CD8-positive, alpha-beta memory T cell (primary cell): ENCODE data around the gene BIRC7. TPM values are rescaled to one million over a fixed set of nuclear protein-coding genes. Genes with fewer than 3 reads are reported as not detected.

ENCODE experiments used
- CTCF ChIA-PET: fragments of 350-600 bp; sonication (Branson Sonifier 250); formaldehyde crosslinking; loops from one replicate; lab custom pipeline; 2021; ENCODE audit warnings: antibody characterized with exemption; lab: Charles Lee
- POLR2A ChIA-PET: fragments of 350-600 bp; sonication (Branson Sonifier 250); formaldehyde crosslinking; loops from one replicate; lab custom pipeline; 2021; ENCODE audit warnings: antibody characterized with exemption; lab: Charles Lee
- DNase-seq, 5 donors: peaks; one replicate each; pipeline versions ENCODE4 v3.0.0 to v3.0.0-alpha.2; 2020 to 2022; ENCODE audit warnings: mixed read lengths in 1 of 5
- H3K27ac ChIP-seq: one replicate; pipeline ENCODE4 v1.7.0; 2013; ENCODE audit warnings: low read depth, mild to moderate bottlenecking, low read length, moderate library complexity
- H3K27me3 ChIP-seq: 2 replicates; pipeline ENCODE4 v1.7.0; 2013; ENCODE audit warnings: low read length, mild to moderate bottlenecking; ENCODE audit not compliant: insufficient read depth, poor library complexity, severe bottlenecking
- H3K36me3 ChIP-seq: 2 replicates; pipeline ENCODE4 v1.7.0; 2013; ENCODE audit warnings: mild to moderate bottlenecking, low read length, moderate library complexity; ENCODE audit not compliant: insufficient read depth
- H3K4me1 ChIP-seq: 2 replicates; pipeline ENCODE4 v1.7.0; 2013; ENCODE audit warnings: mild to moderate bottlenecking, low read length, moderate library complexity; ENCODE audit not compliant: insufficient read depth
- H3K4me3 ChIP-seq: 2 replicates; pipeline ENCODE4 v1.7.0; 2013; ENCODE audit warnings: mild to moderate bottlenecking, low read length
- H3K9me3 ChIP-seq: 2 replicates; pipeline ENCODE4 v1.7.0; 2013; ENCODE audit warnings: mild to moderate bottlenecking, low read length
- H3K27ac Mint-ChIP-seq, 8 donors: one replicate each; pipeline ENCODE4 v1.8.0; 2020 to 2021; ENCODE audit warnings: mixed read lengths in 8 of 8, mild to moderate bottlenecking in 6 of 8, inconsistent platforms in 3 of 8, moderate library complexity in 3 of 8
- H3K27me3 Mint-ChIP-seq, 2 donors: one replicate each; pipeline ENCODE4 v1.8.0; 2020 to 2021; ENCODE audit warnings: mixed read lengths in 2 of 2, mild to moderate bottlenecking in 1 of 2, moderate library complexity in 1 of 2
- H3K36me3 Mint-ChIP-seq, 3 donors: one replicate each; pipeline ENCODE4 v1.8.0; 2020 to 2021; ENCODE audit warnings: mixed read lengths in 3 of 3, inconsistent platforms in 1 of 3, mild to moderate bottlenecking in 1 of 3
- H3K4me1 Mint-ChIP-seq, 3 donors: one replicate each; pipeline ENCODE4 v1.8.0; 2020 to 2021; ENCODE audit warnings: mixed read lengths in 3 of 3, inconsistent platforms in 1 of 3, mild to moderate bottlenecking in 1 of 3
- H3K4me3 Mint-ChIP-seq, 7 donors: one replicate each; pipeline ENCODE4 v1.8.0; 2020 to 2021; ENCODE audit warnings: mixed read lengths in 7 of 7, mild to moderate bottlenecking in 6 of 7, moderate library complexity in 4 of 7, inconsistent platforms in 2 of 7
- H3K9me3 Mint-ChIP-seq, 5 donors: one replicate each; pipeline ENCODE4 v1.8.0; 2020 to 2022; ENCODE audit warnings: mixed read lengths in 5 of 5, mild to moderate bottlenecking in 3 of 5, moderate library complexity in 2 of 5, inconsistent platforms in 1 of 5
- polyA plus RNA-seq: library from polyadenylated mRNA; unstranded; fragments of 300-500 nt; fragmentation: Illumina TruSeq; gene quantifications from one replicate; pipeline ENCODE4 v1.2.3, GENCODE V29; 2021
- total RNA-seq, 2 experiments: library from RNA; stranded (reverse); gene quantifications; one replicate each; pipeline ENCODE4 v1.2.3, GENCODE V29; 2021

Gene BIRC7
- total and polyA plus RNA-seq, 3 experiments from 2014 or later = not detected

DNA sequence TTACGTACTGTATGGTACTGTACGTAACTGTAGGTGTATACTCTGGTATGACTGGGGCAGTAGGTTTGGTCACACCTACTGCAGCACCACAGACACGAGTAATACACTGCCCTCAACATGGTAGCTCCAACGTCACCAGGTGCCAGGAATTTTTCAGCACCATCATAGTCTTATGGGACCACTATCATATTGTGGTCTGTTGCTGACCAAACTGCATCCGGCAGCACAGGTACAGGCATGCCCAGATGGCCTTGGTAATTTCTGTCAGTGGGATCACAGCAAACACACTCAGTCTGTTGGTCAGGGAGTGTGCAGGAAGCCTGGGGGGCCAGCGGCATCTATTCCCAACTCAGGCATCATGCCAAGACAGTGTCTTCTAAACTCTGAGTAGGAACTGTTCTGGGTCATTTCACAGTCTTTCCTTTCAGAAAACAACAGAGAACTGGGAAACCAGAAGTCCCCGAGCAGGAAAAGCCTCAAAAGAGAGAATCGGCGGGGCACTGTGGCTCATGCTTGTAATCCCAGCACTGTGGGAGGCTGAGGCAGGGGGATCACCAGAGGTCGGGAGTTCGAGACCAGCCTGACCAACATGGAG, 25.6 kb upstream of the BIRC7 start:
- H3K27ac Mint-ChIP-seq = peak overlapping the region in 1 of 8 donors; percentile 23

DNA sequence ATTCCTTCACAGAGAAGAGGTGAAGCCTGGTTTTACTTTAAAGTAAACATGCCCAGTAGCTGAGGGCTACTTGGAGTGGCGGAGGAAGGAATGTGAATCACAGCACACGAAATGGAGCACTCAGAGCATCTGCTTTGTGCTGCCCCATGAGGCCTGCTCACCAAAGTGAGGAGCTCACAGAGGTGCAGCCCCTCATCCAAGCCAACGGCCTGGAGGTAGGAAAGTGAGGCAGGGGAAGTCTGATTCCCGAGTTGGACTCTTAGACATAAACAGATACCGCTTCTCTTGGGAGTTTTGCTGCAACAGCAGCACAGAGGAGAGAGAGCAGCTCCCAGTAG, 23.3 kb upstream of the BIRC7 start:
- CTCF ChIA-PET = interaction anchor here (4.5 kb wide), 1 partner anchor 11 kb away, joined by 23 read pairs; no protein-coding TSS in a partner anchor

More for the DNA sequence above, 25.6 kb upstream of the BIRC7 start:
- peaks cover 40% of the 10 kb centered on the region for H3K4me1 ChIP-seq
- no peaks in the 10 kb centered on the region for H3K27me3 ChIP-seq
- no peak overlapping the region for H3K27ac ChIP-seq
- ChIA-PET CTCF (interaction anchor here (4.5 kb wide), 1 partner anchor 13 kb away, joined by 23 read pairs; no protein-coding TSS in a partner anchor), POLR2A (no interaction called here)
- peaks cover 45% of the 10 kb centered on the region for H3K36me3 ChIP-seq
- DNase-seq = no peak
- peaks cover 59 to 84% (median 81%) of the 10 kb centered on the region in 3 donors for H3K4me1 Mint-ChIP-seq
- H3K4me3 Mint-ChIP-seq = no peak overlapping the region
- no peaks in the 10 kb centered on the region for H3K9me3 Mint-ChIP-seq
- no peaks in the 10 kb centered on the region for H3K27me3 Mint-ChIP-seq
- no peak overlapping the region for H3K4me3 ChIP-seq
- H3K36me3 Mint-ChIP-seq = peaks cover 10 to 92% (median 10%) of the 10 kb centered on the region in 3 donors
- no peaks in the 10 kb centered on the region for H3K9me3 ChIP-seq

DNA sequence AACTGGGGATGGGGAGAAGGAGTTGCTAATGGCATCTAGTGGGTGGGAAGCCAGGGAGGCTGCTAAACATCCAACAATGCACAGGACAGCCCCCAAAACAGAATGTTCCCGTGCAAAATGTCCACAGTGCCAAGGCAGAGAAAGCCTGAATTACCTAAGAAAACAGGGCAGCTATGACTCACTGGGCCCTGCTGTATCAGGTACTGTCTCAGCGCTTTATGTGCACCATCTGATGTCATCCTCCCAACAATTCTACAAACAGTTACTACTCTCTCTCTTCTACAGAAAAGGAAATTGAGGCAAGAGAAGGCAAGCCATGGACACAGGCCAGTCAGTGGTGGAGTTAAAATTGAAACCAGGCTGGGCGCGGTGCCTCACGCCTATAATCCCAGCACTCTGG, 22.9 kb upstream of the BIRC7 start:
- peaks cover 33% of the 10 kb centered on the region for H3K36me3 ChIP-seq
- H3K4me1 ChIP-seq = peaks cover 48% of the 10 kb centered on the region
- peaks cover 61 to 78% (median 74%) of the 10 kb centered on the region in 3 donors for H3K4me1 Mint-ChIP-seq
- H3K27ac Mint-ChIP-seq = peak overlapping the region in 5 of 8 donors; percentile 11 to 81 (median 33)
- H3K4me3 Mint-ChIP-seq = peak overlapping the region in 5 of 7 donors; percentile 23 to 66 (median 50)
- H3K36me3 Mint-ChIP-seq = peaks cover 7 to 73% (median 10%) of the 10 kb centered on the region in 3 donors
- DNase-seq = no peak
- H3K27me3 Mint-ChIP-seq = no peaks in the 10 kb centered on the region
- no peak overlapping the region for H3K27ac ChIP-seq
- H3K27me3 ChIP-seq = no peaks in the 10 kb centered on the region
- CTCF ChIA-PET = interaction anchor here (0.6 to 4.5 kb wide), 2 partner anchors 11 to 596 kb away, joined by 3 to 23 read pairs; no protein-coding TSS in a partner anchor
- no peaks in the 10 kb centered on the region for H3K9me3 ChIP-seq
- H3K9me3 Mint-ChIP-seq = no peaks in the 10 kb centered on the region
- POLR2A ChIA-PET = no interaction called here
- H3K4me3 ChIP-seq = no peak overlapping the region

More for the DNA sequence above, 23.3 kb upstream of the BIRC7 start:
- peak overlapping the region in 4 of 7 donors; percentile 15 to 86 (median 36) for H3K4me3 Mint-ChIP-seq
- Histone ChIP-seq H3K4me1 (peaks cover 48% of the 10 kb centered on the region), H3K27ac (no peak overlapping the region), H3K9me3 (no peaks in the 10 kb centered on the region), H3K36me3 (peaks cover 37% of the 10 kb centered on the region), H3K27me3 (no peaks in the 10 kb centered on the region), H3K4me3 (no peak overlapping the region)
- peaks cover 7 to 77% (median 10%) of the 10 kb centered on the region in 3 donors for H3K36me3 Mint-ChIP-seq
- peaks cover 61 to 80% (median 78%) of the 10 kb centered on the region in 3 donors for H3K4me1 Mint-ChIP-seq
- DNase-seq = no peak
- peak overlapping the region in 5 of 8 donors; percentile 11 to 77 (median 33) for H3K27ac Mint-ChIP-seq
- no peaks in the 10 kb centered on the region for H3K27me3 Mint-ChIP-seq
- no peaks in the 10 kb centered on the region for H3K9me3 Mint-ChIP-seq
- POLR2A ChIA-PET = no interaction called here

DNA sequence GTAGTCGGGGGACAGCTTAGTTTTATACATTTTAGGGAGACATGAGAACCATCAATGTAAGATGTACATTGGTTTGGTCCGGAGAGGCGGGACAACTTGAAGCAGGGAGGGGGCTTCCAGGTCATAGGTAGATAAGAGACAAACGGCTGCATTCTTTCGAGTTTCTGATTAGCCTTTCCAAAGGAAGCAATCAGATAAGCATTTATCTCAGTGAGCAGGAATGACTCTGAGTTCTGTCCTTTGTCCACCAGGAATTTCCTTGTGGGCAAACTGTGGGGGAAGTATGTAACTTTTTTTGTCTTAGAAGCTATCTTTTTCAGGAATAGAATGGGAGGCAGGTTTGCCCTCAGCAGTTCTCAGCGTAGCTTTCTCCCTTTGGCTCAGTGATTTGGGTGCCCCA, 21.2 kb upstream of the BIRC7 start:
- H3K4me1 Mint-ChIP-seq = peaks cover 55 to 65% (median 62%) of the 10 kb centered on the region in 3 donors
- peaks cover 3 to 57% (median 10%) of the 10 kb centered on the region in 3 donors for H3K36me3 Mint-ChIP-seq
- no peak for DNase-seq
- no peak overlapping the region for H3K27ac ChIP-seq
- H3K4me3 Mint-ChIP-seq = peak overlapping the region; percentile 86 to 94 (median 90)
- H3K36me3 ChIP-seq = peaks cover 23% of the 10 kb centered on the region
- CTCF ChIA-PET = interaction anchor here (1.0 to 1.9 kb wide), 2 partner anchors 9 to 31 kb away, joined by 3 to 7 read pairs; no protein-coding TSS in a partner anchor
- peak overlapping the region; percentile 49 to 98 (median 92) for H3K27ac Mint-ChIP-seq
- peak overlapping the region; percentile 88 for H3K4me3 ChIP-seq
- peaks cover 48% of the 10 kb centered on the region for H3K4me1 ChIP-seq
- no peaks in the 10 kb centered on the region for H3K9me3 ChIP-seq
- no peaks in the 10 kb centered on the region for H3K27me3 ChIP-seq
- no peaks in the 10 kb centered on the region for H3K9me3 Mint-ChIP-seq
- H3K27me3 Mint-ChIP-seq = no peaks in the 10 kb centered on the region
- POLR2A ChIA-PET = no interaction called here

DNA sequence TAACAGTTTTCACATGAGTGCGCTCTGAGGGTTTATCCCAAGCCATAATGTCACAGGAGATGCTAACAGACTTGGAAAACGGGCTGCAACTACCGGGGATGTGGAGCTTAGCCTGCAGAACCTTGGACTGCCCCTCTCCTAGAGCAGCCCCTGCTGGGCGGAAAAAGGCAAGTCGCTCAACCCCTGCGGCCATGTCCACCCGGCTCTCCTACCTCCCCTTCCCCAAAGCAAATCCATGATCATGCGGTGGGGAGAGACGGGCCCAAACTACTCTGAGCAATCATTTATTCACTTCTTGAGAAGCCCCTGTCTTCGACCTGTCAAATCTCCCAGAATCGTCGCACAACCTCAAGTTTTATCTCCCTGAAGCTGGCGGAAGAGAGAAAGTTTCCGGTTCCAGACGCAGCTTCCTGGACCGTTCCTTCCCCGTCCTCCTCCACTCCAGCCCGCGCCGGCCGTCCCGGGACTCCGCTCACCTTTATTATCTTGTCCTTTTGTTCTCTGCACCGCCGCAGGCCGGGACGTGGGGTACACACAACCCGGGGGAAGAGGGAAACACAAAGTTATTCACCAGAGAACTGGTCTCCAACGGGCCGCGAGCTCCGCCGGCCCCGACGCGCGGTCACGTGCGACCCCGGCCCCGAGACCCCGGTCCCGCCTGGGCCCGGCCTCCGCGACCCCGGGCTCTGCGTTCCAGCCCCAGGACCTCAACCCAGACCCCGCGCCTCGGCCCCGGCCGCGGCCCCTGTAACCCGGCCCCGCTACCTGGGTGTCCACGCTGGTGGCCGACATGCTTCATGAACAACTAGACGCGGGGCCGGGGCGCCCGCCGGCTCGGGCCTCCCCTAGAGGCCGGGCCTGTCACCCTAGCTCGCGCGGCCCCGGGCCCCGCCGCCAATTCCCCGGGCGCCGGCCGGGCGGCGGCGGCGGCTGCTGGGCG, 20.3 kb upstream of the BIRC7 start:
- peaks cover 0 to 6% of the 10 kb centered on the region in 2 donors for H3K27me3 Mint-ChIP-seq
- peaks cover 50 to 56% (median 55%) of the 10 kb centered on the region in 3 donors for H3K4me1 Mint-ChIP-seq
- no peaks in the 10 kb centered on the region for H3K9me3 Mint-ChIP-seq
- peak overlapping the region; percentile 88 for H3K4me3 ChIP-seq
- H3K27me3 ChIP-seq = no peaks in the 10 kb centered on the region
- peak overlapping the region; percentile 73 for H3K27ac ChIP-seq
- H3K4me1 ChIP-seq = peaks cover 48% of the 10 kb centered on the region
- H3K4me3 Mint-ChIP-seq = peak overlapping the region; percentile 86 to 94 (median 91)
- H3K27ac Mint-ChIP-seq = peak overlapping the region; percentile 80 to 98 (median 92)
- peaks cover 15% of the 10 kb centered on the region for H3K36me3 ChIP-seq
- POLR2A ChIA-PET = interaction anchor here (0.8 kb wide), 1 partner anchor 206 kb away, joined by 3 read pairs; no protein-coding TSS in a partner anchor
- DNase-seq = peak in 1 of 5 donors; percentile 37
- H3K9me3 ChIP-seq = no peaks in the 10 kb centered on the region
- H3K36me3 Mint-ChIP-seq = peaks cover 4 to 48% (median 10%) of the 10 kb centered on the region in 3 donors
- CTCF ChIA-PET = interaction anchor here (0.8 to 1.9 kb wide), 3 partner anchors 8 to 32 kb away, joined by 3 to 7 read pairs (median 3); no protein-coding TSS in a partner anchor

DNA sequence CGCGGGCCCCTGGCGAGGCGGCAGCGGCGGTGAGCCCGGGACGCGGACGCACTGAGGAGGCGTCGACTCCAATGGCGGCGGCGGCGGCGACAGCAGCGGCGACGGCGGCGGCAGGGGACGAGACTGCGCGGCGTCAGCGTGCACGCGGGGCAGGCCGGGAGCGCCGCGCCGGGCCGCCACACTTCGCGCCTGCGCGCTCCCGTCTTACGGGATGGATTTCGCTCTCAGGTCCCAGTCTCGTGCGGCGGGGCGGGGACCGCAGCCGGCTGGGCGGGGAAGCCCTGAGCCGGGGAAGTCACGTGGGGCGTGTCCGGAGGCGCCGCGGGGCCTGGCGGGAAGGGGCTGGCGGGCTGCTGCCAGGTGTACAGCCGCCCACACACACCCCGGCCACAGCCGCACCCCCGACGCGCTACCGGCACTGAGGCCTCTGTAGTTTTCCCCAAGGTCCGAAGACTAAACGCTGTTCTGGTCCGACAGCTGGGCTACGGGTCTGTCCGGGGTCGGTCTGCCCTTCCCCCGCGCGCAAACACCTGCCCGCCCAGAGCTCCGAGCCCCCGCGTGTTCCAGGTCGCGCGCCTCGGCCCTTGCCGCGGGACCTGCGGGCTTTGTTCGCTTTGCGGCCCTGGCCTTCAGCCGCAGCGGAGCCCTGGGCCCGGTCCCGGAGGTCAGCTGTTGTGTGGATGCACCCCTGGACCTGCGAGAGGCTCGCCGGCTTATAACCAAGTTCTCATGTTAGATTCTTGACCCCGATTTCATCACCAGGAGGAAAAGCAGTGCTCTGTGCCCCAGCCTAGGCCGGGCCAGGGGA, 19.5 kb upstream of the BIRC7 start, which contains the start of gene YTHDF1:
Gene YTHDF1, minus strand, starts transcription at position 91 of the 808 bp plus-strand sequence. CDS start 239 bp downstream, outside the sequence.
- H3K9me3 ChIP-seq = no peaks in the 10 kb centered on the region
- POLR2A ChIA-PET = interaction anchor here (0.6 kb wide), 1 partner anchor 327 kb away, joined by 3 read pairs; no protein-coding TSS in a partner anchor
- peaks cover 4 to 41% (median 10%) of the 10 kb centered on the region in 3 donors for H3K36me3 Mint-ChIP-seq
- H3K4me3 ChIP-seq = peak within 1 kb of the TSS; percentile 88
- H3K4me3 Mint-ChIP-seq = peak within 1 kb of the TSS; percentile 87 to 94 (median 91)
- H3K27ac ChIP-seq = peak within 1 kb of the TSS; percentile 73
- peaks cover 47% of the 10 kb centered on the region for H3K4me1 ChIP-seq
- H3K9me3 Mint-ChIP-seq = no peaks in the 10 kb centered on the region
- CTCF ChIA-PET = interaction anchor here (0.8 to 1.9 kb wide), 2 partner anchors 8 to 9 kb away, joined by 3 to 7 read pairs; no protein-coding TSS in a partner anchor
- peak within 1 kb of the TSS; percentile 88 to 98 (median 94) for H3K27ac Mint-ChIP-seq
- peaks cover 15% of the 10 kb centered on the region for H3K36me3 ChIP-seq
- H3K27me3 Mint-ChIP-seq = peaks cover 0 to 11% of the 10 kb centered on the region in 2 donors
- no peaks in the 10 kb centered on the region for H3K27me3 ChIP-seq
- peak; percentile 91 to 96 (median 95) for DNase-seq
- H3K4me1 Mint-ChIP-seq = peaks cover 43 to 48% (median 48%) of the 10 kb centered on the region in 3 donors
